ENCODE results near the gene INPP5B. TPM values are rescaled to one million over a fixed set of nuclear protein-coding genes. Genes with fewer than 3 reads are reported as not detected.
A peak's percentile ranks its signal among the peaks of the same experiment; 100 is the strongest.
"Not testable (repeated sequence)": the region's sequence is repeated elsewhere in the genome, so short reads cannot be mapped to it uniquely, and the experiment has no call there.

INPP5B gene
- total and polyA plus RNA-seq, 2 donors from 2014 or later: 8.4 to 32.9 TPM

- H3K27ac ChIP-seq (ENCODE audit: low read depth in 2 of 2, low read length in 2 of 2): no peak overlapping the region
- peaks cover 0 to 22% (median 11%) of the 10 kb centered on the region in 3 donors for H3K36me3 ChIP-seq (ENCODE audit: control insufficient read depth in 2 of 3, insufficient read depth in 3 of 3, low read length in 3 of 3)
- FAIRE-seq (no peak), DNase-seq (no peak)
- no peak for TF ChIP-seq CTCF (IDR thresholded peaks at IDR 0.05; ENCODE audit: borderline replicate concordance, extremely low read depth, insufficient read depth)
- no peak overlapping the region for H3K9ac ChIP-seq (ENCODE audit: low read length in 3 of 3)
- H3K4me1 ChIP-seq (ENCODE audit: control insufficient read depth in 2 of 3, insufficient read depth in 2 of 3, low read depth in 1 of 3, low read length in 3 of 3): peaks cover 0 to 10% (median 8%) of the 10 kb centered on the region in 3 donors
- H3K27me3 ChIP-seq (ENCODE audit: control insufficient read depth, insufficient read depth, low read length): no peaks in the 10 kb centered on the region
- H3K9me3 ChIP-seq (ENCODE audit: control insufficient read depth in 2 of 3, insufficient read depth in 1 of 3, low read length in 3 of 3): no peaks in the 10 kb centered on the region
- intact Hi-C loops (cut with DNase I): no loop called here
- H3K4me3 ChIP-seq (ENCODE audit: low read length in 3 of 3): no peak overlapping the region
Observed at GRCh38 chr1:37940299-37940947, 6.4 kb downstream of the INPP5B start.

- FAIRE-seq; H3K9ac ChIP-seq (ENCODE audit: low read length in 3 of 3); H3K4me1 ChIP-seq (ENCODE audit: control insufficient read depth in 2 of 3, insufficient read depth in 2 of 3, low read depth in 1 of 3, low read length in 3 of 3); H3K4me3 ChIP-seq (ENCODE audit: low read length in 3 of 3); H3K9me3 ChIP-seq (ENCODE audit: control insufficient read depth in 2 of 3, insufficient read depth in 1 of 3, low read length in 3 of 3); H3K27me3 ChIP-seq (ENCODE audit: control insufficient read depth, insufficient read depth, low read length); intact Hi-C loops (cut with DNase I); H3K27ac ChIP-seq (ENCODE audit: low read depth in 2 of 2, low read length in 2 of 2); DNase-seq: not testable (repeated sequence)
- H3K36me3 ChIP-seq (ENCODE audit: control insufficient read depth in 2 of 3, insufficient read depth in 3 of 3, low read length in 3 of 3): peaks cover 0 to 23% (median 10%) of the 10 kb centered on the region in 3 donors
Observed at GRCh38 chr1:37936760-37937159, 10.1 kb downstream of the INPP5B start.

GRCh38 chr1:37932759-37933158 lies 14.1 kb downstream of the INPP5B start:
- Histone ChIP-seq H3K4me3 (ENCODE audit: low read length in 3 of 3) (no peak overlapping the region), H3K27me3 (ENCODE audit: control insufficient read depth, insufficient read depth, low read length) (no peaks in the 10 kb centered on the region), H3K4me1 (ENCODE audit: control insufficient read depth in 2 of 3, insufficient read depth in 2 of 3, low read depth in 1 of 3, low read length in 3 of 3) (peaks cover 0 to 8% (median 4%) of the 10 kb centered on the region in 3 donors), H3K27ac (ENCODE audit: low read depth in 2 of 2, low read length in 2 of 2) (no peak overlapping the region), H3K9ac (ENCODE audit: low read length in 3 of 3) (no peak overlapping the region), H3K9me3 (ENCODE audit: control insufficient read depth in 2 of 3, insufficient read depth in 1 of 3, low read length in 3 of 3) (no peaks in the 10 kb centered on the region), H3K36me3 (ENCODE audit: control insufficient read depth in 2 of 3, insufficient read depth in 3 of 3, low read length in 3 of 3) (peaks cover 0 to 12% (median 7%) of the 10 kb centered on the region in 3 donors)
- no peak for DNase-seq
- intact Hi-C loops (cut with DNase I): no loop called here
- FAIRE-seq: no peak
- no peak for TF ChIP-seq CTCF (IDR thresholded peaks at IDR 0.05; ENCODE audit: borderline replicate concordance, extremely low read depth, insufficient read depth)

GRCh38 chr1:37931361-37932158 lies 15.3 kb downstream of the INPP5B start:
- Histone ChIP-seq H3K4me3 (ENCODE audit: low read length in 3 of 3) (peak overlapping the region; percentile 71 to 78 (median 74)), H3K27me3 (ENCODE audit: control insufficient read depth, insufficient read depth, low read length) (no peaks in the 10 kb centered on the region), H3K27ac (ENCODE audit: low read depth in 2 of 2, low read length in 2 of 2) (no peak overlapping the region), H3K36me3 (ENCODE audit: control insufficient read depth in 2 of 3, insufficient read depth in 3 of 3, low read length in 3 of 3) (peaks cover 0 to 9% (median 7%) of the 10 kb centered on the region in 3 donors), H3K9me3 (ENCODE audit: control insufficient read depth in 2 of 3, insufficient read depth in 1 of 3, low read length in 3 of 3) (no peaks in the 10 kb centered on the region), H3K4me1 (ENCODE audit: control insufficient read depth in 2 of 3, insufficient read depth in 2 of 3, low read depth in 1 of 3, low read length in 3 of 3) (peaks cover 0 to 8% (median 5%) of the 10 kb centered on the region in 3 donors), H3K9ac (ENCODE audit: low read length in 3 of 3) (peak overlapping the region; percentile 9 to 62 (median 60))
- peak; percentile 98 to 99 (median 99) for DNase-seq
- intact Hi-C loops (cut with DNase I): no loop called here
- TF ChIP-seq CTCF (IDR thresholded peaks at IDR 0.05; ENCODE audit: borderline replicate concordance, extremely low read depth, insufficient read depth): no peak
- peak; percentile 94 for FAIRE-seq

All from kidney (tissue), 14 donors.